ENCODE results near the gene AHRR. TPM values are rescaled to one million over a fixed set of nuclear protein-coding genes. Genes with fewer than 3 reads are reported as not detected.

Gene AHRR
- total and polyA plus RNA-seq, 12 donors, result 0.07 to 1.2 (median 0.33) TPM; not detected in 2

GRCh38 chr5:464446-464842 lies 142.9 kb downstream of the AHRR start:
- Histone ChIP-seq H3K9me3 (no peaks in the 10 kb centered on the region), H3K27me3 (no peaks in the 10 kb centered on the region), H3K4me3 (no peak overlapping the region), H3K27ac (no peak overlapping the region), H3K4me1 (no peaks in the 10 kb centered on the region), H3K36me3 (peaks cover 0 to 87% (median 22%) of the 10 kb centered on the region in 9 donors)
- WGBS, 2 donors, result 91 to 94% methylated on average over 19 of the region's 19 CpGs
- no peak for TF ChIP-seq CTCF (IDR thresholded peaks at IDR 0.05)
- intact Hi-C loops (cut with DNase I), result no loop called here
- ATAC-seq (no peak), DNase-seq (no peak)

- no peaks in the 10 kb centered on the region for H3K9me3 ChIP-seq
- no peaks in the 10 kb centered on the region for H3K27me3 ChIP-seq
- no peak overlapping the region for H3K27ac ChIP-seq
- 94% methylated on average over 60 to 63 of the region's 63 CpGs for WGBS, 2 donors
- ATAC-seq, result peak in 4 of 8 donors; percentile 5 to 19 (median 12)
- peak in 1 of 2 donors; percentile 9 for DNase-seq
- H3K4me1 ChIP-seq, result no peaks in the 10 kb centered on the region
- H3K4me3 ChIP-seq, result no peak overlapping the region
- H3K36me3 ChIP-seq, result peaks cover 0 to 86% (median 19%) of the 10 kb centered on the region in 9 donors
- intact Hi-C loops (cut with DNase I), result no loop called here
- TF ChIP-seq CTCF (IDR thresholded peaks at IDR 0.05), result no peak
These were observed 143.5 kb downstream of the AHRR start for GRCh38 chr5:464843-465590.

- TF ChIP-seq CTCF (IDR thresholded peaks at IDR 0.05), result no peak
- DNase-seq, result peak in 1 of 2 donors; percentile 10
- 89% methylated on average over 29 of the region's 29 CpGs for WGBS, 2 donors
- Histone ChIP-seq H3K4me3 (no peak overlapping the region), H3K36me3 (peaks cover 0 to 82% (median 19%) of the 10 kb centered on the region in 9 donors), H3K27me3 (no peaks in the 10 kb centered on the region), H3K9me3 (no peaks in the 10 kb centered on the region), H3K27ac (no peak overlapping the region), H3K4me1 (peaks cover 0 to 3% (median 0%) of the 10 kb centered on the region in 9 donors)
- no peak for ATAC-seq
- intact Hi-C loops (cut with DNase I), result no loop called here
These were observed 144.3 kb downstream of the AHRR start for GRCh38 chr5:465591-466403.

GRCh38 chr5:466661-467310 lies 145.3 kb downstream of the AHRR start:
- Histone ChIP-seq H3K27ac (no peak overlapping the region), H3K9me3 (no peaks in the 10 kb centered on the region), H3K4me3 (no peak overlapping the region), H3K4me1 (peaks cover 0 to 12% (median 5%) of the 10 kb centered on the region in 9 donors), H3K27me3 (no peaks in the 10 kb centered on the region), H3K36me3 (peaks cover 0 to 77% (median 19%) of the 10 kb centered on the region in 9 donors)
- ATAC-seq (peak in 1 of 8 donors; percentile 20), DNase-seq (peak in 1 of 2 donors; percentile 13)
- no peak for TF ChIP-seq CTCF (IDR thresholded peaks at IDR 0.05)
- intact Hi-C loops (cut with DNase I), result no loop called here
- WGBS, 2 donors, result 94% methylated on average over 30 of the region's 30 CpGs

Measured in heart right ventricle (tissue), 16 donors.